ENCODE results near the gene UBR4. TPM values are rescaled to one million over a fixed set of nuclear protein-coding genes. Genes with fewer than 3 reads are reported as not detected.

The UBR4 gene
- total RNA-seq, 1 experiment from 2014 or later: 107 TPM

- TF ChIP-seq ELF1 (IDR thresholded peaks at IDR 0.05; ENCODE audit: borderline replicate concordance, low read depth) (no peak), TCF7L2 (IDR thresholded peaks at IDR 0.05; ENCODE audit: borderline replicate concordance, extremely low read depth, insufficient read depth, insufficient read length) (no peak), CTCF (IDR thresholded peaks at IDR 0.05 in 2 of 3, conservative IDR thresholded peaks at IDR 0.05 in 1 of 3; ENCODE audit: borderline replicate concordance in 1 of 3, insufficient read depth in 1 of 3, low read depth in 2 of 3, low read length in 2 of 3) (no peak), YY1 (IDR thresholded peaks at IDR 0.05; ENCODE audit: extremely low read depth, insufficient replicate concordance, low read depth, low read length) (no peak), SRF (IDR thresholded peaks at IDR 0.05; ENCODE audit: low read depth) (no peak), SIN3A (IDR thresholded peaks at IDR 0.05; ENCODE audit: low read depth) (no peak), ZBTB33 (IDR thresholded peaks at IDR 0.05; ENCODE audit: extremely low read depth, insufficient replicate concordance, low read length) (no peak), EGR1 (IDR thresholded peaks at IDR 0.05; ENCODE audit: low read depth) (no peak), JUND (IDR thresholded peaks at IDR 0.05) (no peak), FOSL1 (IDR thresholded peaks at IDR 0.05; ENCODE audit: low read depth) (no peak), RAD21 (IDR thresholded peaks at IDR 0.05; ENCODE audit: low read depth) (no peak), CEBPB (IDR thresholded peaks at IDR 0.05; ENCODE audit: low read depth) (no peak), EZH2 (IDR thresholded peaks at IDR 0.05) (no peak), REST (IDR thresholded peaks at IDR 0.05; ENCODE audit: low read depth) (no peak)
- H2AFZ ChIP-seq (ENCODE audit: low read depth, low read length, poor library complexity, severe bottlenecking): no peak overlapping the region
- intact Hi-C loops (cut with micrococcal nuclease): no loop called here
- H3K4me3 ChIP-seq (replicated peaks in 1 of 2; ENCODE audit: low read depth in 1 of 2, low read length in 2 of 2): no peak overlapping the region
- BruUV-seq (replicated peaks): no TSS peak
- ChIA-PET RAD21 (ENCODE audit: low non-redundant PET in 1 of 2, low total read pairs in 2 of 2, uncharacterized antibody in 2 of 2, unreplicated experiment in 2 of 2) (no interaction called here), CTCF (no interaction called here), POLR2A (no interaction called here)
- ATAC-seq (no peak), DNase-seq (ENCODE audit: low read depth, low spot score) (no peak)
- H3K4me2 ChIP-seq (ENCODE audit: low read length): no peak overlapping the region
- H3K36me3 ChIP-seq (ENCODE audit: control insufficient read depth in 1 of 2, insufficient read depth in 2 of 2, low read length in 2 of 2): peaks cover 81 to 93% of the 10 kb centered on the region in 2 experiments
- no peak overlapping the region for H3K27ac ChIP-seq (ENCODE audit: low read depth, low read length)
- H3K9ac ChIP-seq (ENCODE audit: low read length): no peak overlapping the region
- no peaks in the 10 kb centered on the region for H3K9me2 ChIP-seq (ENCODE audit: insufficient read depth)
- no peaks in the 10 kb centered on the region for H4K20me1 ChIP-seq (ENCODE audit: insufficient read depth)
- no peaks in the 10 kb centered on the region for H3K27me3 ChIP-seq (ENCODE audit: insufficient read depth, low read length)
- no peaks in the 10 kb centered on the region for H3K9me3 ChIP-seq (ENCODE audit: control insufficient read depth in 1 of 2, insufficient read depth in 1 of 2, low read depth in 1 of 2, low read length in 2 of 2)
- no peaks in the 10 kb centered on the region for H3K4me1 ChIP-seq (ENCODE audit: control insufficient read depth in 1 of 2, insufficient read depth in 2 of 2, low read length in 2 of 2)
- H3K79me2 ChIP-seq (ENCODE audit: insufficient read depth, low read length): no peaks in the 10 kb centered on the region
Observed at GRCh38 chr1:19122668-19123067, 87.4 kb downstream of the UBR4 start.

Measured in HCT116 (cell line).